IMR-90 (cell line): ENCODE results near the gene FAM234B. TPM values are rescaled to one million over a fixed set of nuclear protein-coding genes. Genes with fewer than 3 reads are reported as not detected.

Experiments
- ATAC-seq: fragments of 200-7000 bp; cut with Tn5 transposase; 2 replicates; pipeline ENCODE4 v1.9.1; 2020; ENCODE audit warnings: low read depth, mild to moderate bottlenecking, moderate library complexity
- Bru-seq: library from RNA; stranded (reverse); fragments of 400-500 nt; gene quantifications from one replicate; lab custom pipeline; 2021; lab: Mats Ljungman, UMichigan
- BruChase-seq, 2 experiments: library from RNA; stranded (reverse); fragments of 400-500 nt; gene quantifications; one replicate each; lab custom pipeline; 2021; lab: Mats Ljungman, UMichigan
- BruUV-seq: library from RNA; stranded (reverse); fragments of 400-500 nt; replicated peaks from 2 replicates; lab custom pipeline; 2021; lab: Mats Ljungman, UMichigan
- CTCF ChIA-PET: fragments of 300-600 bp; formaldehyde crosslinking; extraction: SDS; loops from one replicate; lab custom pipeline; 2021; ENCODE audit warnings: antibody characterized with exemption; lab: Yijun Ruan, JAX
- POLR2A ChIA-PET: fragments of 300-600 bp; sonication (Branson Sonifier 250); formaldehyde crosslinking; loops from one replicate; lab custom pipeline; 2022; ENCODE audit warnings: antibody characterized with exemption; ENCODE audit not compliant: unreplicated experiment; lab: Charles Lee
- DNase-seq: peaks from one replicate; pipeline ENCODE4 v3.0.0; 2013
- H2AFZ ChIP-seq: replicated peaks from 2 replicates; pipeline ENCODE3; 2013; ENCODE audit warnings: low read length, mild to moderate bottlenecking; ENCODE audit not compliant: poor library complexity
- H2AK5ac ChIP-seq: 2 replicates; pipeline ENCODE4 v1.6.1; 2013; ENCODE audit warnings: low read depth, low read length, inconsistent platforms
- H2AK9ac ChIP-seq: replicated peaks from 2 replicates; pipeline ENCODE3; 2013; ENCODE audit warnings: mild to moderate bottlenecking, low read depth, low read length, moderate library complexity; ENCODE audit not compliant: poor library complexity
- H2BK120ac ChIP-seq: 2 replicates; pipeline ENCODE4 v1.6.1; 2013; ENCODE audit warnings: low read depth, low read length, inconsistent platforms
- H2BK15ac ChIP-seq: 3 replicates; pipeline ENCODE4 v1.6.1; 2013; ENCODE audit warnings: low read depth, low read length, inconsistent platforms
- H2BK20ac ChIP-seq: 2 replicates; pipeline ENCODE4 v1.6.1; 2013; ENCODE audit warnings: low read depth, mild to moderate bottlenecking, inconsistent platforms, low read length, moderate library complexity
- H2BK5ac ChIP-seq: 2 replicates; pipeline ENCODE4 v1.6.1; 2013; ENCODE audit warnings: mild to moderate bottlenecking, low read depth, low read length, inconsistent platforms; ENCODE audit not compliant: poor library complexity, severe bottlenecking
- H3K14ac ChIP-seq: replicated peaks from 2 replicates; pipeline ENCODE4 v1.6.1; 2013; ENCODE audit warnings: low read depth, low read length, inconsistent platforms
- H3K18ac ChIP-seq: 2 replicates; pipeline ENCODE4 v1.6.1; 2013; ENCODE audit warnings: low read depth, low read length, control low read depth
- H3K23ac ChIP-seq: 2 replicates; pipeline ENCODE4 v1.6.1; 2013; ENCODE audit warnings: low read depth, low read length, inconsistent platforms
- H3K27ac ChIP-seq: 2 replicates; pipeline ENCODE4 v1.5.1; 2013; ENCODE audit warnings: mild to moderate bottlenecking, control low read depth, low read length; ENCODE audit not compliant: insufficient read depth
- H3K27me3 ChIP-seq: 2 replicates; pipeline ENCODE4 v1.6.1; 2013; ENCODE audit warnings: low read length; ENCODE audit not compliant: control insufficient read depth, insufficient read depth
- H3K36me3 ChIP-seq: 2 replicates; pipeline ENCODE4 v1.6.1; 2013; ENCODE audit warnings: low read length, mixed read lengths; ENCODE audit not compliant: control insufficient read depth, insufficient read depth
- H3K4ac ChIP-seq: 2 replicates; pipeline ENCODE4 v1.6.1; 2013; ENCODE audit warnings: low read depth, low read length, inconsistent platforms
- H3K4me1 ChIP-seq: 2 replicates; pipeline ENCODE4 v1.6.1; 2013; ENCODE audit warnings: low read length, mixed read lengths; ENCODE audit not compliant: control insufficient read depth, insufficient read depth
- H3K4me2 ChIP-seq: 2 replicates; pipeline ENCODE4 v1.6.1; 2013; ENCODE audit warnings: low read depth, mild to moderate bottlenecking, control low read depth, low read length, moderate library complexity
- H3K4me3 ChIP-seq: 2 replicates; pipeline ENCODE4 v1.5.1; 2013; ENCODE audit warnings: low read depth, mild to moderate bottlenecking, control low read depth, low read length, moderate library complexity; ENCODE audit not compliant: insufficient read depth
- H3K56ac ChIP-seq: 2 replicates; pipeline ENCODE4 v1.6.1; 2013; ENCODE audit warnings: low read length, inconsistent platforms; ENCODE audit not compliant: insufficient read depth; ENCODE audit errors: extremely low read depth
- H3K79me1 ChIP-seq, 2 experiments: 2 replicates each; pipeline ENCODE4 v1.6.1; 2013; ENCODE audit warnings: low read length in 2 of 2, inconsistent platforms in 1 of 2, low read depth in 1 of 2
- H3K9ac ChIP-seq: 2 replicates; pipeline ENCODE4 v1.6.1; 2013; ENCODE audit warnings: low read depth, low read length, control low read depth
- H3K9me1 ChIP-seq: 2 replicates; pipeline ENCODE4 v1.6.1; 2013; ENCODE audit warnings: low read length, inconsistent platforms; ENCODE audit not compliant: insufficient read depth
- H3K9me3 ChIP-seq: 2 replicates; pipeline ENCODE4 v1.6.1; 2013; ENCODE audit warnings: low read length; ENCODE audit not compliant: control insufficient read depth, insufficient read depth
- H4K20me1 ChIP-seq: 2 replicates; pipeline ENCODE4 v1.6.1; 2013; ENCODE audit warnings: low read length, inconsistent platforms; ENCODE audit not compliant: insufficient read depth
- H4K5ac ChIP-seq: 2 replicates; pipeline ENCODE4 v1.6.1; 2013; ENCODE audit warnings: mild to moderate bottlenecking, low read depth, low read length, control low read depth
- H4K8ac ChIP-seq, 2 experiments: 2 replicates each; pipeline ENCODE4 v1.6.1; 2013; ENCODE audit warnings: low read depth in 2 of 2, low read length in 2 of 2, control low read depth in 1 of 2, inconsistent platforms in 1 of 2
- H4K91ac ChIP-seq: 2 replicates; pipeline ENCODE4 v1.6.1; 2013; ENCODE audit warnings: low read depth, low read length, inconsistent platforms; ENCODE audit not compliant: insufficient read depth
- BHLHE40 ChIP-seq: fragments of 150-350 bp; IDR thresholded peaks from 2 replicates; pipeline ENCODE4 v1.6.1; 2016; ENCODE audit warnings: mild to moderate bottlenecking, low read depth, low read length
- CEBPB ChIP-seq: IDR thresholded peaks from 2 replicates; pipeline ENCODE4 v1.6.1; 2012; ENCODE audit warnings: low read depth, low read length, improper control_type of control experiment
- CHD1 ChIP-seq: IDR thresholded peaks from 2 replicates; pipeline ENCODE4 v1.6.1; 2012; ENCODE audit warnings: low read depth, low read length, improper control_type of control experiment
- CTCF ChIP-seq: conservative IDR thresholded peaks from 2 replicates; pipeline ENCODE4 v1.5.1; 2012; ENCODE audit warnings: mild to moderate bottlenecking, low read depth, low read length, improper control_type of control experiment
- FOS ChIP-seq: fragments of 150-350 bp; IDR thresholded peaks from 2 replicates; pipeline ENCODE4 v1.6.1; 2016; ENCODE audit warnings: low read depth, low read length
- MAFK ChIP-seq: IDR thresholded peaks from 2 replicates; pipeline ENCODE4 v1.6.1; 2012; ENCODE audit warnings: low read depth, low read length, improper control_type of control experiment
- MAZ ChIP-seq: IDR thresholded peaks from 2 replicates; pipeline ENCODE4 v1.6.1; 2012; ENCODE audit warnings: low read depth, mild to moderate bottlenecking, low read length, improper control_type of control experiment, moderate library complexity, borderline replicate concordance
- NFE2L2 ChIP-seq: fragments of 150-350 bp; IDR thresholded peaks from 2 replicates; pipeline ENCODE4 v1.6.1; 2016; ENCODE audit warnings: low read depth, mild to moderate bottlenecking, low read length
- POLR2A ChIP-seq: IDR thresholded peaks from 2 replicates; pipeline ENCODE4 v1.6.1; 2012; ENCODE audit warnings: mild to moderate bottlenecking, low read depth, low read length
- RCOR1 ChIP-seq: IDR thresholded peaks from 2 replicates; pipeline ENCODE4 v1.6.1; 2012; ENCODE audit warnings: mild to moderate bottlenecking, low read length, improper control_type of control experiment; ENCODE audit not compliant: insufficient replicate concordance
- RFX5 ChIP-seq: IDR thresholded peaks from 2 replicates; pipeline ENCODE4 v1.8.0; 2012; ENCODE audit warnings: low read depth, mild to moderate bottlenecking, low read length, moderate library complexity
- USF2 ChIP-seq: fragments of 150-350 bp; IDR thresholded peaks from 2 replicates; pipeline ENCODE4 v1.6.1; 2017; ENCODE audit warnings: mild to moderate bottlenecking, antibody characterized with exemption, low read length, low read depth
- WGBS, 2 experiments: methylation state at CpG; one replicate each; pipeline versions ENCODE4 v1.1.5 to v1.1.7; 2013; ENCODE audit warnings: missing lambda C conversion rate in 2 of 2; ENCODE audit not compliant: insufficient read length in 1 of 2; ENCODE audit errors: extremely low coverage in 2 of 2; 5-methylcytosine and 5-hydroxymethylcytosine counted together
- dilution Hi-C: fragments of 300-500 bp; cut with HindIII; formaldehyde crosslinking; loops from one replicate; pipeline ENCODE4 v1.14.3; 2018; ENCODE audit warnings: low sequenced_read_pairs; ENCODE audit not compliant: unreplicated experiment
- in situ Hi-C: fragments of 300-500 bp; cut with MboI; formaldehyde crosslinking; loops from 3 replicates; pipeline ENCODE4 v1.14.3; 2019; ENCODE audit warnings: low sequenced_read_pairs, inconsistent platforms, mixed read lengths
- intact Hi-C: fragments of 100-400 bp; cut with micrococcal nuclease; formaldehyde crosslinking; loops from 2 replicates; pipeline ENCODE4 v1.10.0; 2022
- long read RNA-seq: library from polyadenylated mRNA; unstranded; transcript quantifications from one replicate; pipeline ENCODE4 v2.0.0, GENCODE V29; 2021; ENCODE audit not compliant: unreplicated experiment
- polyA plus RNA-seq, 3 experiments: library from polyadenylated mRNA; depleted of rRNA; stranded (reverse); fragments of >200 nt; gene quantifications; 2 replicates each; pipeline ENCODE4 v1.2.3, GENCODE V29; 2012; ENCODE audit warnings: low replicate concordance in 1 of 3
- total RNA-seq: library from RNA; depleted of rRNA; stranded (reverse); fragments of >200 nt; gene quantifications from 2 replicates; pipeline ENCODE4 v1.2.3, GENCODE V29; 2012; rRNA removed

The FAM234B gene
- 6.7 and 8.6 TPM in 2 replicates for total RNA-seq
- polyA plus RNA-seq (2012; rRNA removed), result 3.6 and 3.7 TPM in 2 replicates
- polyA plus RNA-seq (2012; cell fraction: cytosol; rRNA removed), result 2.2 and 2.5 TPM in 2 replicates
- polyA plus RNA-seq (2012; cell fraction: nucleus; rRNA removed; ENCODE audit: low replicate concordance), result 1.7 and 3.8 TPM in 2 replicates
- Bru-seq, nascent RNA, result percentile 49 among the genes with signal in this experiment
- BruChase-seq, experiment 1, labeled RNA remaining after a 6-hour chase, result percentile 56 among the genes with signal in this experiment
- percentile 53 among the genes with signal in this experiment for BruChase-seq, experiment 2, labeled RNA remaining after a 2-hour chase
- long read RNA-seq, full-length matches to known transcripts, result 1 of 8 reads
- long read RNA-seq, partial matches to known transcripts, result 1 of 8 reads
- long read RNA-seq, other reads (novel, unspliced or antisense), result 6 of 8 reads

- peak within 1 kb of the TSS; percentile 82 for H3K9ac ChIP-seq
- no TSS peak for BruUV-seq
- peak within 1 kb of the TSS; percentile 40; the same call in 1 of the 2 replicates for H2BK20ac ChIP-seq
- peak within 1 kb of the TSS; percentile 11 to 95 for H4K8ac ChIP-seq
- H2AK5ac ChIP-seq, result no peak within 1 kb of the TSS
- 0% methylated on average over 34 of the region's 74 CpGs; no CpG with 5 or more reads in 1 of the 2 experiments for WGBS, 2 experiments
- peak within 1 kb of the TSS; percentile 69 for H2AK9ac ChIP-seq
- H3K9me3 ChIP-seq, result no peaks in the 10 kb centered on the region
- H2BK5ac ChIP-seq, result peak within 1 kb of the TSS; percentile 72
- H3K4me1 ChIP-seq, result no peaks in the 10 kb centered on the region
- peak within 1 kb of the TSS; percentile 53; the same call in 1 of the 3 replicates for H2BK15ac ChIP-seq
- peak within 1 kb of the TSS; percentile 66 for H2BK120ac ChIP-seq
- H3K56ac ChIP-seq, result 0 out of 2 replicates have a peak within 1 kb of the TSS, but pooled peaks have one; percentile 13
- no peaks in the 10 kb centered on the region for H3K9me1 ChIP-seq
- dilution Hi-C loops, result no loop called here
- peak within 1 kb of the TSS; percentile 95 for H3K4me3 ChIP-seq
- H3K36me3 ChIP-seq, result no peaks in the 10 kb centered on the region
- peak within 1 kb of the TSS; percentile 44 for H3K23ac ChIP-seq
- H3K4me2 ChIP-seq, result peak within 1 kb of the TSS; percentile 100
- H3K79me1 ChIP-seq, result peaks cover 6 to 7% of the 10 kb centered on the region in 2 experiments; a peak in 2 of 4 replicates
- intact Hi-C loops, result loop anchor here (5.0 kb wide), 1 partner anchor 48 kb away; no protein-coding TSS in a partner anchor
- H4K91ac ChIP-seq, result peak within 1 kb of the TSS; percentile 58; the same call in 1 of the 2 replicates
- no peaks in the 10 kb centered on the region for H4K20me1 ChIP-seq
- DNase-seq, result peak; percentile 62
- ChIA-PET POLR2A (interaction anchor here (0.5 to 0.6 kb wide), 4 partner anchors 18 to 152 kb away, joined by 3 to 5 read pairs (median 4); partner anchors contain the start of gene EMP1), CTCF (interaction anchor here (0.6 to 1.3 kb wide), 4 partner anchors 10 to 168 kb away, joined by 3 to 11 read pairs (median 3); no protein-coding TSS in a partner anchor)
- H3K4ac ChIP-seq, result peak within 1 kb of the TSS; percentile 36
- peak; percentile 99 for ATAC-seq
- no peaks in the 10 kb centered on the region for H3K27me3 ChIP-seq
- peak within 1 kb of the TSS; percentile 84 for H3K18ac ChIP-seq
- peak within 1 kb of the TSS; percentile 88; the same call in 1 of the 2 replicates for H4K5ac ChIP-seq
- peak within 1 kb of the TSS; percentile 95 for H2AFZ ChIP-seq
- H3K14ac ChIP-seq, result peak within 1 kb of the TSS; percentile 28; the same call in 1 of the 2 replicates
- H3K27ac ChIP-seq, result peak within 1 kb of the TSS; percentile 50
- in situ Hi-C loops, result loop anchor here (25.0 kb wide), 1 partner anchor 493 kb away; no protein-coding TSS in a partner anchor
- no peak for TF ChIP-seq FOS
- TF ChIP-seq CTCF, result no peak
- TF ChIP-seq CHD1, result no peak
- peak; percentile 40 for TF ChIP-seq RCOR1
- TF ChIP-seq BHLHE40, result no peak
- no peak for TF ChIP-seq MAZ
- no peak for TF ChIP-seq RFX5
- TF ChIP-seq MAFK, result no peak
- no peak for TF ChIP-seq POLR2A
- TF ChIP-seq NFE2L2, result no peak
- no peak for TF ChIP-seq USF2
- TF ChIP-seq CEBPB, result peak; percentile 94
Observed at GRCh38 chr12:13044002-13044905, at the start of gene FAM234B. Gene FAM234B, plus strand, starts transcription at chr12:13044381. Its CDS starts 23 bp downstream, at chr12:13044404.
